Activated CD8-positive, alpha-beta T cell treated with anti-CD3 and anti-CD28 coated beads for 36 hours (primary cell): Measurements from ENCODE around the gene ACTG1. TPM values are rescaled to one million over a fixed set of nuclear protein-coding genes. Genes with fewer than 3 reads are reported as not detected.

ENCODE experiments used
- ATAC-seq: fragments of 200-7000 bp; cut with Tn5 transposase; one replicate; pipeline ENCODE4 v1.10.0; 2021; ENCODE audit warnings: mild to moderate bottlenecking, moderate library complexity
- CTCF ChIA-PET: fragments of 350-600 bp; sonication (Branson Sonifier 250); formaldehyde crosslinking; loops from one replicate; lab custom pipeline; 2021; ENCODE audit warnings: antibody characterized with exemption; lab: Charles Lee
- POLR2A ChIA-PET: fragments of 350-600 bp; sonication (Branson Sonifier 250); formaldehyde crosslinking; loops from one replicate; lab custom pipeline; 2021; ENCODE audit warnings: antibody characterized with exemption; lab: Charles Lee
- DNase-seq: peaks from one replicate; pipeline ENCODE4 v3.0.0-alpha.2; 2020
- H3K27ac Mint-ChIP-seq: one replicate; pipeline ENCODE4 v1.8.0; 2021; ENCODE audit warnings: mild to moderate bottlenecking, mixed read lengths
- H3K27me3 Mint-ChIP-seq: one replicate; pipeline ENCODE4 v1.8.0; 2021; ENCODE audit warnings: mixed read lengths
- H3K36me3 Mint-ChIP-seq: one replicate; pipeline ENCODE4 v1.8.0; 2021; ENCODE audit warnings: low read depth, mixed read lengths
- H3K4me1 Mint-ChIP-seq: one replicate; pipeline ENCODE4 v1.8.0; 2021; ENCODE audit warnings: low read depth, mixed read lengths
- H3K4me3 Mint-ChIP-seq: one replicate; pipeline ENCODE4 v1.8.0; 2021; ENCODE audit warnings: mild to moderate bottlenecking, moderate library complexity, mixed read lengths
- H3K9me3 Mint-ChIP-seq: one replicate; pipeline ENCODE4 v1.8.0; 2021; ENCODE audit warnings: mixed read lengths
- CTCF ChIP-seq: fragments of 200-600 bp; IDR thresholded peaks from one replicate; pipeline ENCODE4 v1.8.0; 2022; ENCODE audit warnings: antibody characterized with exemption, mild to moderate bottlenecking
- intact Hi-C: fragments of 100-400 bp; cut with micrococcal nuclease; formaldehyde crosslinking; loops from one replicate; pipeline ENCODE4 v1.10.0; 2022
- total RNA-seq, 2 experiments: library from RNA; stranded (reverse); gene quantifications; one replicate each; pipeline ENCODE4 v1.2.3, GENCODE V29; 2021

Gene ACTG1
- total RNA-seq, 2 experiments from 2014 or later, result 4,606 to 4,756 TPM

- Mint-ChIP-seq H3K9me3 (no peaks in the 10 kb centered on the region), H3K27ac (no peak overlapping the region), H3K4me3 (no peak overlapping the region), H3K4me1 (no peaks in the 10 kb centered on the region), H3K36me3 (peaks cover 2% of the 10 kb centered on the region), H3K27me3 (peaks cover 17% of the 10 kb centered on the region)
- intact Hi-C loops, result no loop called here
- CTCF ChIA-PET, result interaction anchor here (0.9 kb wide), 1 partner anchor 65 kb away, joined by 5 read pairs; no protein-coding TSS in a partner anchor
- POLR2A ChIA-PET, result interaction anchor here (1.0 to 1.8 kb wide), 5 partner anchors 16 to 292 kb away, joined by 4 to 6 read pairs (median 4); no protein-coding TSS in a partner anchor
- ATAC-seq (no peak), DNase-seq (no peak)
- no peak for TF ChIP-seq CTCF
These were observed 24.0 kb upstream of the ACTG1 start for GRCh38 chr17:81536299-81537290.

- H3K27ac Mint-ChIP-seq, result no peak overlapping the region
- H3K36me3 Mint-ChIP-seq, result no peaks in the 10 kb centered on the region
- POLR2A ChIA-PET, result interaction anchor here (0.5 to 1.8 kb wide), 6 partner anchors 15 to 291 kb away, joined by 3 to 6 read pairs (median 4); no protein-coding TSS in a partner anchor
- H3K4me1 Mint-ChIP-seq, result no peaks in the 10 kb centered on the region
- CTCF ChIA-PET, result interaction anchor here (0.9 kb wide), 1 partner anchor 66 kb away, joined by 5 read pairs; no protein-coding TSS in a partner anchor
- no peak for TF ChIP-seq CTCF
- intact Hi-C loops, result no loop called here
- peaks cover 17% of the 10 kb centered on the region for H3K27me3 Mint-ChIP-seq
- no peak for DNase-seq
- H3K9me3 Mint-ChIP-seq, result no peaks in the 10 kb centered on the region
- H3K4me3 Mint-ChIP-seq, result no peak overlapping the region
- ATAC-seq, result no peak
These were observed 23.1 kb upstream of the ACTG1 start for GRCh38 chr17:81535480-81536298.

GRCh38 chr17:81535007-81535328 lies 22.4 kb upstream of the ACTG1 start:
- H3K4me3 Mint-ChIP-seq, result no peak overlapping the region
- no peaks in the 10 kb centered on the region for H3K36me3 Mint-ChIP-seq
- no peaks in the 10 kb centered on the region for H3K4me1 Mint-ChIP-seq
- no peak for TF ChIP-seq CTCF
- H3K9me3 Mint-ChIP-seq, result no peaks in the 10 kb centered on the region
- DNase-seq, result no peak
- ATAC-seq, result no peak
- peaks cover 17% of the 10 kb centered on the region for H3K27me3 Mint-ChIP-seq
- H3K27ac Mint-ChIP-seq, result no peak overlapping the region
- intact Hi-C loops, result no loop called here
- POLR2A ChIA-PET, result interaction anchor here (0.7 to 2.1 kb wide), 2 partner anchors 16 to 18 kb away, joined by 3 to 6 read pairs; no protein-coding TSS in a partner anchor
- CTCF ChIA-PET, result no interaction called here

- H3K9me3 Mint-ChIP-seq, result no peaks in the 10 kb centered on the region
- H3K4me3 Mint-ChIP-seq, result no peak overlapping the region
- POLR2A ChIA-PET, result interaction anchor here (0.7 to 2.1 kb wide), 5 partner anchors 15 to 274 kb away, joined by 3 to 6 read pairs (median 3); no protein-coding TSS in a partner anchor
- intact Hi-C loops, result no loop called here
- TF ChIP-seq CTCF, result no peak
- no peaks in the 10 kb centered on the region for H3K36me3 Mint-ChIP-seq
- H3K27ac Mint-ChIP-seq, result no peak overlapping the region
- CTCF ChIA-PET, result no interaction called here
- H3K27me3 Mint-ChIP-seq, result peaks cover 17% of the 10 kb centered on the region
- no peak for DNase-seq
- no peak for ATAC-seq
- no peaks in the 10 kb centered on the region for H3K4me1 Mint-ChIP-seq
These were observed 21.8 kb upstream of the ACTG1 start for GRCh38 chr17:81534157-81535006.
